Stomach (tissue), 9 donors: ENCODE results near the gene PRODH. TPM values are rescaled to one million over a fixed set of nuclear protein-coding genes. Genes with fewer than 3 reads are reported as not detected.
"Not testable (repeated sequence)": the region's sequence is repeated elsewhere in the genome, so short reads cannot be mapped to it uniquely, and the experiment has no call there.

Experiments
- DNase-seq, 2 donors: peaks; one replicate each; pipeline versions ENCODE4 v3.0.0 to v3.0.0-alpha.2; 2013 to 2019
- H3K27ac ChIP-seq, 5 donors: fragments of 200-600 bp in 4 of 5; sonication (generic) in 4 of 5; one replicate each; pipeline ENCODE4 v1.5.1; 2013 to 2019; ENCODE audit warnings: mild to moderate bottlenecking in 1 of 5, moderate library complexity in 1 of 5
- H3K27me3 ChIP-seq, 3 donors: fragments of 200-600 bp; sonication (generic); one replicate each; pipeline ENCODE4 v1.5.1; 2017 to 2019; ENCODE audit warnings: mixed run types in 1 of 3
- H3K36me3 ChIP-seq, 4 donors: fragments of 200-600 bp; sonication (generic); 1 replicate in 3 of 4; 2 replicates in 1 of 4; pipeline ENCODE4 v1.5.1; 2016 to 2019
- H3K4me1 ChIP-seq, 4 donors: fragments of 200-600 bp; sonication (generic); one replicate each; pipeline ENCODE4 v1.5.1; 2016 to 2019
- H3K4me3 ChIP-seq, 4 donors: fragments of 200-600 bp; sonication (generic) in 3 of 4; one replicate each; pipeline ENCODE4 v1.5.1; 2016 to 2019; ENCODE audit warnings: mild to moderate bottlenecking in 1 of 4
- H3K9me3 ChIP-seq, 4 donors: fragments of 200-600 bp; sonication (generic); one replicate each; pipeline ENCODE4 v1.5.1; 2016 to 2019
- EP300 ChIP-seq: sonication (generic); formaldehyde crosslinking; IDR thresholded peaks from one replicate; pipeline ENCODE4 v1.6.1; 2017; ENCODE audit warnings: antibody characterized with exemption
- POLR2A ChIP-seq, 4 donors: fragments of 450-650 bp; IDR thresholded peaks; one replicate each; pipeline ENCODE4 v1.6.1; 2016; ENCODE audit warnings: antibody characterized with exemption in 4 of 4, control low read depth in 2 of 4, mild to moderate bottlenecking in 1 of 4, moderate library complexity in 1 of 4
- POLR2AphosphoS5 ChIP-seq, 3 donors: sonication (generic); formaldehyde crosslinking; IDR thresholded peaks; one replicate each; pipeline ENCODE4 v1.6.1; 2016; ENCODE audit warnings: antibody characterized with exemption in 3 of 3
- WGBS, 5 donors: extraction: QIAGEN DNeasy Blood & Tissue Kit in 3 of 5; methylation state at CpG; one replicate each; pipeline versions ENCODE4 v1.1.5 to v1.1.7; 2013 to 2018; 5-methylcytosine and 5-hydroxymethylcytosine counted together
- intact Hi-C: fragments of 100-400 bp; cut with DNase I; formaldehyde crosslinking; loops from one replicate; pipeline ENCODE4 v1.15.1; 2023; ENCODE audit warnings: low total_unique reads
- polyA plus RNA-seq, 3 donors: library from polyadenylated mRNA; stranded (reverse); fragments of 200-250 nt; gene quantifications; one replicate each; pipeline ENCODE4 v1.2.3, GENCODE V29; 2013
- total RNA-seq, 5 donors: library from RNA; depleted of rRNA; stranded (reverse); fragments of >200 nt; gene quantifications; one replicate each; pipeline versions ENCODE4 v1.1.0 to v1.2.3, GENCODE V29; 2014 to 2016
- TF ChIP-seq, protein P1 (sequence below), 7 experiments: fragments of 450-650 bp in 4 of 7; fragments of 200-600 bp in 3 of 7; sonication (generic) in 3 of 7; IDR thresholded peaks; one replicate each; pipeline ENCODE4 v1.5.1; 2016 to 2019; ENCODE audit warnings: antibody characterized with exemption in 7 of 7, control low read depth in 2 of 7, mild to moderate bottlenecking in 1 of 7
- donor health status: healthy with polysubstance abuse.
- donor health status: Bipolar disorder and iron deficiency.
- donor health status: healthy.

Gene PRODH
- total and polyA plus RNA-seq, 8 donors: 0.19 to 240 (median 2.1) TPM; not detected in 2

DNA sequence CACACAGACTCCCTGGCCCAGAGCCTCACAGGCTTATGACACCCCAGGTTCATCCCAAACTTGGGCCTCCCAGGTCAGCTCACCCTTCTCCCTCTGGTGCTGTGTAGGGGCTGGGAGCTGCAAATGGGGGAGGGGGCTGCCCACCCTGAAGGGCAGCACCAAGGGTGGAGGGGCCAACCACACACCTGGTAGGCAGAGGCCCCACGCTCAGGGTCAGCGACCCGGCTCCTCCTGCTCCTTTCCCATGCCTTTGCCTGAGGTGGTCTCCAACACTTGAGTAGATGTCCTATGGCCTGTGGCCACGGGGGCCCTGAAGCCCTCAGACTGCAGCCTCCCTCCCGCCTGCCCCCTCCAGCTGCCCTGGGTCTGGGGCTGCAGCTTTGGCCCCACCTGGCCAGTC lies 26.5 kb downstream of the PRODH start:
- H3K4me3 ChIP-seq: no peak overlapping the region
- TF ChIP-seq, protein P1, sequence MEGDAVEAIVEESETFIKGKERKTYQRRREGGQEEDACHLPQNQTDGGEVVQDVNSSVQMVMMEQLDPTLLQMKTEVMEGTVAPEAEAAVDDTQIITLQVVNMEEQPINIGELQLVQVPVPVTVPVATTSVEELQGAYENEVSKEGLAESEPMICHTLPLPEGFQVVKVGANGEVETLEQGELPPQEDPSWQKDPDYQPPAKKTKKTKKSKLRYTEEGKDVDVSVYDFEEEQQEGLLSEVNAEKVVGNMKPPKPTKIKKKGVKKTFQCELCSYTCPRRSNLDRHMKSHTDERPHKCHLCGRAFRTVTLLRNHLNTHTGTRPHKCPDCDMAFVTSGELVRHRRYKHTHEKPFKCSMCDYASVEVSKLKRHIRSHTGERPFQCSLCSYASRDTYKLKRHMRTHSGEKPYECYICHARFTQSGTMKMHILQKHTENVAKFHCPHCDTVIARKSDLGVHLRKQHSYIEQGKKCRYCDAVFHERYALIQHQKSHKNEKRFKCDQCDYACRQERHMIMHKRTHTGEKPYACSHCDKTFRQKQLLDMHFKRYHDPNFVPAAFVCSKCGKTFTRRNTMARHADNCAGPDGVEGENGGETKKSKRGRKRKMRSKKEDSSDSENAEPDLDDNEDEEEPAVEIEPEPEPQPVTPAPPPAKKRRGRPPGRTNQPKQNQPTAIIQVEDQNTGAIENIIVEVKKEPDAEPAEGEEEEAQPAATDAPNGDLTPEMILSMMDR (IDR thresholded peaks at IDR 0.05): no peak
- TF ChIP-seq POLR2A (IDR thresholded peaks at IDR 0.05) (no peak), EP300 (no peak), POLR2AphosphoS5 (IDR thresholded peaks at IDR 0.05) (no peak)
- H3K27ac ChIP-seq: no peak overlapping the region
- H3K9me3 ChIP-seq: no peaks in the 10 kb centered on the region
- no peaks in the 10 kb centered on the region for H3K4me1 ChIP-seq
- no peaks in the 10 kb centered on the region for H3K27me3 ChIP-seq
- 86 to 100% (median 93%) methylated on average over 2 to 3 of the region's 5 CpGs; no CpG with 5 or more reads in 2 of the 5 donors for WGBS, 5 donors
- H3K36me3 ChIP-seq: no peaks in the 10 kb centered on the region
- no peak for DNase-seq
- intact Hi-C loops: no loop called here

DNA sequence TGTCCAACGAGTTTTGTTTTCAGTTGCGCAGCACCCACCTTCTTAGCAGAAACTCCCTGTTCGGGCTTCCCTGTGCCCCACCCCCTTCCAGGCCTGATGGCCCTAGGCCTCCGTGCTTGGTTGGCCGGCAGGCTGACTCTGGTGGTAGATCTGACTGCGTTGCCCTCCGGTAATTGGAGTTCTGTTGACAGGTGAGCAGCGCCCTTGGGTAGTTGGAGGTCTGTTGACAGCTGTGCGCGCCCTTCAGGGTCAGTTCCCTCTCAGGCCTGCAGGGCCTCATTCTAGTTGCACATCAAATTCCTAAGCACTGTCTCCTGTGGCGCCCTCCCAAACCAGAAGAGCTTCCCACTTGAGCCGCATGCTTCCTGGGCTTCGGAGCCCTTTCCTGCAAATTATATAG lies 29.2 kb downstream of the PRODH start:
- H3K27me3 ChIP-seq: no peaks in the 10 kb centered on the region
- WGBS, 5 donors: 47 to 60% methylated on average over 5 to 6 of the region's 13 CpGs; no CpG with 5 or more reads in 3 of the 5 donors
- H3K4me3 ChIP-seq: no peak overlapping the region
- no peaks in the 10 kb centered on the region for H3K36me3 ChIP-seq
- no peak overlapping the region for H3K27ac ChIP-seq
- TF ChIP-seq POLR2AphosphoS5 (IDR thresholded peaks at IDR 0.05): no peak
- no peak for TF ChIP-seq EP300
- TF ChIP-seq, protein P1 (IDR thresholded peaks at IDR 0.05): no peak
- TF ChIP-seq POLR2A (IDR thresholded peaks at IDR 0.05): no peak
- no peaks in the 10 kb centered on the region for H3K4me1 ChIP-seq
- DNase-seq: no peak
- H3K9me3 ChIP-seq: no peaks in the 10 kb centered on the region
- intact Hi-C loops: no loop called here

DNA sequence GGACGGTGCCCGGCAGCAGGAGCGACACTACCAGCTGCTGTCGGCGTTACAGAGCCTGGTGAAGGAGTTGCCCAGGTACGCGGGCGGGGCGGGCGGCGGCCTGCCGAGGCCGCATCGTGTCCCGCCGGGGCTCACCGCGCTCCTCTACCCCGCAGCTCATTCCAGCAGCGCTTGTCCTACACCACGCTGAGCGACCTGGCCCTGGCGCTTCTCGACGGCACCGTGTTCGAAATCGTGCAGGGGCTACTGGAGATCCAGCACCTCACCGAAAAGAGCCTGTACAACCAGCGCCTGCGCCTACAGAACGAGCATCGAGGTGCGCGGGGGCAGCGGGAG lies 29.7 kb downstream of the PRODH start:
- intact Hi-C loops, H3K9me3 ChIP-seq, H3K4me3 ChIP-seq, DNase-seq, H3K4me1 ChIP-seq, H3K27me3 ChIP-seq, H3K36me3 ChIP-seq, H3K27ac ChIP-seq: not testable (repeated sequence)
- no CpG with 5 or more reads among the region's 36 CpGs for WGBS, 5 donors

DNA sequence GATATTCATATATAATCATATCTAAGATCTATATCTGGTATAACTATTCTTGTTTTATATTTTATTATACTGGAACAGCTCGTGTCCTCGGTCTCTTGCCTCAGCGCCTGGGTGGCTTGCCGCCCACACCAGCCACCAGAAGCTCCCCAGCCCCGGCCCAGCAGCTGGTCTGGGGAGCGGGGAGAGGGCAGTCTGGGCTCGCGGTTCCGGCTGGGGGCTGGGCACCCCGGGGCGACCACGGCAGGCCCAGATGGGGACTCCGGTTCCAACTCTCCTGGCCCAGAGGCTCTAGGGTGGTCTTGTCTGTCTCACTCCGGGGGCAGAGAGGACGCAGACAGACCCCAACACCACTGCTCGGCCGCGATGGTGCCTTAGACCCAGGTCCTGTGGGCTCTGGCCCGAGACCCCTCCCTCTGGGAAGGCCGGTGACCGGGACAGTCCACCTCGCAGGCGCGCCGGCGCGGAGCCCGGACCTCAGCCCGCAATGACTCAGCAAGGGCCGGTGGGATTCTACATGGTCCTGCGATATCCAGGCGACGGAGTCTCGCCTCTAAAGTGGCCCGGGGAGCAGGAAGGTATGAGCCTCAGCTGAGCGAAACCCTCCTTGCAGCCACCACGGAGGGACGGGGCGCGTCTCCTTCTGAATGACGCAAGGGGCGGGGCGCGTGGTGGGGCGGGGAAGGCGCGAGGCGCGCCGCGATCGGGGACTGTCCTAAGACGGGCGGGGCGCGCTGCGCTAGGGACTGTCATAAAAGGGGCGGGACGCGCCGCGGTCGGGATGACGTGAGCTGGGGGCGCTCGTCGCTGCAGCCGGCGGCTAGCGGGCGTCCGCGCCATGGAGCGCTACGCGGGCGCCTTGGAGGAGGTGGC lies 30.3 kb downstream of the PRODH start, which contains the start of gene DGCR6:
Gene DGCR6, plus strand, starts transcription at position 781 of the 870 bp plus-strand sequence. Its CDS starts 55 bp downstream, at position 836.
- H3K9me3 ChIP-seq: no peaks in the 10 kb centered on the region
- H3K4me3 ChIP-seq: no peak within 1 kb of the TSS
- TF ChIP-seq, protein P1 (IDR thresholded peaks at IDR 0.05): no peak
- TF ChIP-seq POLR2A (IDR thresholded peaks at IDR 0.05): no peak
- no peak for TF ChIP-seq EP300
- no peak for TF ChIP-seq POLR2AphosphoS5 (IDR thresholded peaks at IDR 0.05)
- H3K4me1 ChIP-seq: no peaks in the 10 kb centered on the region
- intact Hi-C loops: no loop called here
- WGBS, 5 donors: 2% methylated on average over 7 of the region's 77 CpGs; no CpG with 5 or more reads in 4 of the 5 donors
- H3K27ac ChIP-seq: no peak within 1 kb of the TSS
- no peaks in the 10 kb centered on the region for H3K36me3 ChIP-seq
- no peak for DNase-seq
- no peaks in the 10 kb centered on the region for H3K27me3 ChIP-seq

DNA sequence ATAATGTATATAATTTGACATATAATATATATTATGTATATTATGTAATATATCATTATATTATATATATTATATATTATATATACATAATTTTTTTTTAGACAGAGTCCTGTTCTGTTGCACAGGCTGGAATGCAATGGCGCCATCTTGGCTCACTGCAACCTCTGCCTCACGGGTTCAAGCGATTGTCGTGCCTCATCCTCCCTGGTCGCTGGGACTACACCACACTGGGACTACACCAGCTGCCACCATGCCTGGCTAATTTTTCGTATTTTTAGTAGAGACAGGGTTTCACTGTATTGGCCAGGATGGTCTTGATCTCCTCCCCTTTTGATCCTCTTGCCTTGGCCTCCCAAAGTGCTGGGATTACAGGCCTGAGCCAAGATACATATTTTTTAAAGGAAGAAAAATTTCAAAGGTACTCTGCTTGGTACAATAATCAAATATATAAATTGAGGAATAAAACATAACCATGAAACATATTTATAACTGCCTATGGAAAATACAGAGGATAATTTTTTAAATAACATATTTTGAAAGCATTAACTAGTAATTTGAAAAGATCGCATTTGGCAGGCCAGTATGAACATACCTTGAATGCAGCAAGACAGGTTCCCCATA lies 39.9 kb downstream of the PRODH start:
- 77 to 89% (median 86%) methylated on average over 6 of the region's 7 CpGs for WGBS, 5 donors
- H3K9me3 ChIP-seq, H3K27me3 ChIP-seq, H3K4me3 ChIP-seq, intact Hi-C loops, H3K36me3 ChIP-seq, H3K4me1 ChIP-seq, H3K27ac ChIP-seq: not testable (repeated sequence)
- DNase-seq: peak in 1 of 2 donors; percentile 2

DNA sequence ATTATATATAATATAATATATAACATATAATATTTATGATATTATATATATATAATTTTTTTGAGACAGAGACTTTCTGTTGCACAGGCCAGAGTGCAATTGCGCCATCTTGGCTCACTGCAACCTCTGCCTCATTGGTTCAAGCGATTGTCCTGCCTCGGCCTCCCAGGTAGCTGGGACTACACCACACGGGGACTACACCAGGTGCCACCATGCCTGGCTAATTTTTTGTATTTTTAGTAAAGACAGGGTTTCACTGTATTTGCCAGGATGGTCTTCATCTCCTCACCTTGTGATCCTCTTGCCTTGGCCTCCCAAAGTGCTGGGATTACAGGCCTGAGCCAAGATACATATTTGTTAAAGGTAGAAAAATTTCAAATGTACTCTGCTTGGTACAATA lies 42.3 kb downstream of the PRODH start:
- intact Hi-C loops: not testable (repeated sequence)

DNA sequence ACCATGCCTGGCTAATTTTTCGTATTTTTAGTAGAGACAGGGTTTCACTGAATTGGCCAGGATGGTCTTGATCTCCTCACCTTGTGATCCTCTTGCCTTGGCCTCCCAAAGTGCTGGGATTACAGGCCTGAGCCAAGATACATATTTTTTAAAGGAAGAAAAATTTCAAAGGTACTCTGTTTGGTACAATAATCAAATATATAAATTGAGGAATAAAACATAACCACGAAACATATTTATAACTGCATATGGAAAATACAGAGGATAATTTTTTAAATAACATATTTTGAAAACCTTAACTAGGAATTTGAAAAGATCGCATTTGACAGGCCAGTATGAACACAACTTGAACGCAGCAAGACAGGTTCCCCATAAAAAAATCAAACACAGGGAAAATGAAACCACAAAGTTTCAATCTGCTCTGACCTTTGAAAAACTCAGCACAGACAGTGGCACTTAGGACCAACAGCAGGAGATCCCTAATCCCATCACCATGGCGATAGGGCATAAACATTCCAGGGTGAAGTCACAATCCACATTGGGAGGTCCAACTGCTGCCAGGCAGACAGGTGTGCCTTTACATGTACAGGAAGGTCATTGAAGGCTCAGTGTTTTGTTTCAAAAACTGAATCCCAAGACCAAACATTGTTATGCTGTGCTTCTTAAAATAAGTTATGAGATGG lies 45.4 kb downstream of the PRODH start:
- H3K4me1 ChIP-seq, DNase-seq: not testable (repeated sequence)
- 82% methylated on average over 1 of the region's 5 CpGs; no CpG with 5 or more reads in 4 of the 5 donors for WGBS, 5 donors

More for the DNA sequence above, 42.3 kb downstream of the PRODH start:
- not testable (repeated sequence) for H3K36me3 ChIP-seq, H3K27ac ChIP-seq, DNase-seq, H3K4me3 ChIP-seq, H3K27me3 ChIP-seq, H3K4me1 ChIP-seq, H3K9me3 ChIP-seq
- no CpG with 5 or more reads among the region's 4 CpGs for WGBS, 5 donors

More for the DNA sequence above, 45.4 kb downstream of the PRODH start:
- H3K27ac ChIP-seq, H3K36me3 ChIP-seq, intact Hi-C loops, H3K4me3 ChIP-seq, H3K27me3 ChIP-seq, H3K9me3 ChIP-seq: not testable (repeated sequence)
